Neural cell (in vitro differentiated cells): ENCODE data around the gene BMP4. TPM values are rescaled to one million over a fixed set of nuclear protein-coding genes. Genes with fewer than 3 reads are reported as not detected.

Experiments
- H2AFZ ChIP-seq: fragments of 200-600, 300-800 bp; sonication (generic), shearing (Covaris generic); 2 replicates; pipeline ENCODE4 v1.6.0; 2014; ENCODE audit warnings: low read depth, mild to moderate bottlenecking, antibody characterized with exemption, low read length, moderate library complexity
- H3F3A ChIP-seq: fragments of 200-600 bp; shearing (Covaris generic); 2 replicates; pipeline ENCODE4 v1.6.1; 2016; ENCODE audit warnings: mild to moderate bottlenecking, moderate library complexity, mixed read lengths, antibody characterized with exemption, low read length; ENCODE audit not compliant: insufficient read depth, poor library complexity, severe bottlenecking
- H3K27ac ChIP-seq: fragments of 200-600, 300-800 bp; sonication (generic), shearing (Covaris generic); 2 replicates; pipeline ENCODE4 v1.5.1; 2014; ENCODE audit warnings: mild to moderate bottlenecking, low read length, moderate library complexity
- H3K27me3 ChIP-seq: fragments of 300-800, 200-600 bp; sonication (generic), shearing (Covaris generic); 2 replicates; pipeline ENCODE4 v1.6.0; 2014; ENCODE audit warnings: mild to moderate bottlenecking, low read depth, low read length, moderate library complexity; ENCODE audit not compliant: insufficient read depth
- H3K36me3 ChIP-seq: fragments of 300-800, 200-600 bp; sonication (generic), shearing (Covaris generic); 2 replicates; pipeline ENCODE4 v1.5.1; 2014; ENCODE audit warnings: mild to moderate bottlenecking, antibody characterized with exemption, low read length, moderate library complexity; ENCODE audit not compliant: insufficient read depth
- H3K4me2 ChIP-seq: fragments of 300-800, 200-600 bp; sonication (generic), shearing (Covaris generic); 2 replicates; pipeline ENCODE4 v1.6.0; 2014; ENCODE audit warnings: mild to moderate bottlenecking, low read length
- H3K4me3 ChIP-seq: fragments of 300-800, 200-600 bp; sonication (generic), shearing (Covaris generic); 2 replicates; pipeline ENCODE4 v1.5.1; 2014; ENCODE audit warnings: mild to moderate bottlenecking, low read length, moderate library complexity
- H3K79me2 ChIP-seq: fragments of 200-600 bp; shearing (Covaris generic); replicated peaks from 2 replicates; pipeline ENCODE4 v1.6.0; 2014; ENCODE audit warnings: mild to moderate bottlenecking, low read length, moderate library complexity; ENCODE audit not compliant: insufficient read depth
- H3K9ac ChIP-seq: fragments of 300-800, 200-600 bp; sonication (generic), shearing (Covaris generic); 2 replicates; pipeline ENCODE4 v1.6.1; 2016; ENCODE audit warnings: mild to moderate bottlenecking, low read length, mixed read lengths
- H3K9me2 ChIP-seq: fragments of 200-600 bp; shearing (Covaris generic); 2 replicates; pipeline ENCODE4 v1.6.1; 2016; ENCODE audit warnings: mild to moderate bottlenecking, low read length, mixed read lengths; ENCODE audit not compliant: insufficient read depth
- H3K9me3 ChIP-seq: fragments of 200-600, 300-800 bp; sonication (generic), shearing (Covaris generic); 2 replicates; pipeline ENCODE4 v1.6.1; 2016; ENCODE audit warnings: mild to moderate bottlenecking, mixed run types, low read length, moderate library complexity, mixed read lengths
- H4K20me1 ChIP-seq: fragments of 200-600 bp; shearing (Covaris generic); 2 replicates; pipeline ENCODE4 v1.6.1; 2016; ENCODE audit warnings: mild to moderate bottlenecking, mixed run types; ENCODE audit not compliant: insufficient read depth
- EP300 ChIP-seq: fragments of 450-650 bp; conservative IDR thresholded peaks from 2 replicates; pipeline ENCODE4 v1.6.1; 2014; ENCODE audit warnings: antibody characterized with exemption, mild to moderate bottlenecking, moderate library complexity; ENCODE audit not compliant: poor library complexity, severe bottlenecking
- EZH2 ChIP-seq: fragments of 200-600, 300-800 bp; shearing (Covaris generic), sonication (generic); IDR thresholded peaks from 2 replicates; pipeline ENCODE4 v1.6.1; 2014; ENCODE audit warnings: antibody characterized with exemption, low read length, borderline replicate concordance, mild to moderate bottlenecking; ENCODE audit not compliant: insufficient read depth, poor library complexity, severe bottlenecking
- MXI1 ChIP-seq: fragments of 450-650 bp; conservative IDR thresholded peaks from 2 replicates; pipeline ENCODE4 v1.6.1; 2014; ENCODE audit warnings: antibody characterized with exemption, mild to moderate bottlenecking; ENCODE audit not compliant: poor library complexity, severe bottlenecking
- POLR2AphosphoS5 ChIP-seq: IDR thresholded peaks from 2 replicates; pipeline ENCODE4 v1.6.1; 2012
- RAD21 ChIP-seq: fragments of 450-650 bp; conservative IDR thresholded peaks from 2 replicates; pipeline ENCODE4 v1.6.1; 2014; ENCODE audit warnings: antibody characterized with exemption, mild to moderate bottlenecking, moderate library complexity
- SMC3 ChIP-seq: fragments of 450-650 bp; conservative IDR thresholded peaks from 2 replicates; pipeline ENCODE4 v1.6.1; 2014; ENCODE audit warnings: antibody characterized with exemption, mild to moderate bottlenecking, moderate library complexity; ENCODE audit not compliant: poor library complexity
- TAF1 ChIP-seq: IDR thresholded peaks from 2 replicates; pipeline ENCODE4 v1.6.1; 2012; ENCODE audit warnings: low read depth
- polyA plus RNA-seq: library from polyadenylated mRNA; depleted of rRNA; stranded (reverse); fragments of >200 nt; gene quantifications from 2 replicates; pipeline ENCODE4 v1.2.3, GENCODE V29; 2014
- TF ChIP-seq, protein P1 (sequence below): IDR thresholded peaks from 2 replicates; pipeline ENCODE4 v1.6.1; 2012; ENCODE audit warnings: borderline replicate concordance
- TF ChIP-seq, protein P2 (sequence below): fragments of 450-650 bp; IDR thresholded peaks from 2 replicates; pipeline ENCODE4 v1.5.1; 2014; ENCODE audit warnings: antibody characterized with exemption, mild to moderate bottlenecking, moderate library complexity; ENCODE audit not compliant: poor library complexity, severe bottlenecking

BMP4 gene
- polyA plus RNA-seq, 1 donor from 2014 or later: 2.5 TPM

DNA sequence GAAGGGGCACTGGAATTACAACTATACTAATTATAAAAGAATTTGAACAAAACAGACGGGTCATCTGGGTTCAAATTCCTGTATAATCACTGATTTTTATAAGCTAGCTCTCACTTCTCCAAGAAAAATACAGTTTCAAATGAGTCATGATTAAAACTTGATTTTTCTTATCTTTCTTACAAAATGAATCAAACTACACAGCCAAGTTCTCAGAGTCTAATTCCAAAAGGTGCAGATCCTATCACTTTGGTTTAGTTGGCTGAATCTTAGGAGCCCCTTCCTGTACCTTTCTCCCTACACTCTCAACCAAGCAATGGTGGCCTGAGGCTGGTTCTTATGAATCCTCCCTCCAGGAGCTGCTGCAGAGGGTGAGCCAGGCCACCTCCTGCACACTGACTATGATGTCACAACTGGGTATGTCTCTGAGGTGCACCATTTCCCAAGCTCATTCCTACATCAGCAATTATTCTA lies 43.8 kb upstream of the BMP4 start:
- Histone ChIP-seq H3K4me3 (no peak overlapping the region), H3K36me3 (no peaks in the 10 kb centered on the region), H3K9me2 (no peaks in the 10 kb centered on the region), H3K27me3 (no peaks in the 10 kb centered on the region), H3K27ac (no peak overlapping the region), H3K9ac (no peak overlapping the region), H3K9me3 (no peaks in the 10 kb centered on the region), H2AFZ (no peak overlapping the region), H4K20me1 (no peaks in the 10 kb centered on the region), H3K4me2 (no peak overlapping the region), H3F3A (no peaks in the 10 kb centered on the region), H3K79me2 (no peaks in the 10 kb centered on the region)
- TF ChIP-seq RAD21 (no peak), TAF1 (no peak), POLR2AphosphoS5 (no peak), EP300 (no peak), EZH2 (no peak), SMC3 (no peak), MXI1 (no peak)
- TF ChIP-seq, protein P1, sequence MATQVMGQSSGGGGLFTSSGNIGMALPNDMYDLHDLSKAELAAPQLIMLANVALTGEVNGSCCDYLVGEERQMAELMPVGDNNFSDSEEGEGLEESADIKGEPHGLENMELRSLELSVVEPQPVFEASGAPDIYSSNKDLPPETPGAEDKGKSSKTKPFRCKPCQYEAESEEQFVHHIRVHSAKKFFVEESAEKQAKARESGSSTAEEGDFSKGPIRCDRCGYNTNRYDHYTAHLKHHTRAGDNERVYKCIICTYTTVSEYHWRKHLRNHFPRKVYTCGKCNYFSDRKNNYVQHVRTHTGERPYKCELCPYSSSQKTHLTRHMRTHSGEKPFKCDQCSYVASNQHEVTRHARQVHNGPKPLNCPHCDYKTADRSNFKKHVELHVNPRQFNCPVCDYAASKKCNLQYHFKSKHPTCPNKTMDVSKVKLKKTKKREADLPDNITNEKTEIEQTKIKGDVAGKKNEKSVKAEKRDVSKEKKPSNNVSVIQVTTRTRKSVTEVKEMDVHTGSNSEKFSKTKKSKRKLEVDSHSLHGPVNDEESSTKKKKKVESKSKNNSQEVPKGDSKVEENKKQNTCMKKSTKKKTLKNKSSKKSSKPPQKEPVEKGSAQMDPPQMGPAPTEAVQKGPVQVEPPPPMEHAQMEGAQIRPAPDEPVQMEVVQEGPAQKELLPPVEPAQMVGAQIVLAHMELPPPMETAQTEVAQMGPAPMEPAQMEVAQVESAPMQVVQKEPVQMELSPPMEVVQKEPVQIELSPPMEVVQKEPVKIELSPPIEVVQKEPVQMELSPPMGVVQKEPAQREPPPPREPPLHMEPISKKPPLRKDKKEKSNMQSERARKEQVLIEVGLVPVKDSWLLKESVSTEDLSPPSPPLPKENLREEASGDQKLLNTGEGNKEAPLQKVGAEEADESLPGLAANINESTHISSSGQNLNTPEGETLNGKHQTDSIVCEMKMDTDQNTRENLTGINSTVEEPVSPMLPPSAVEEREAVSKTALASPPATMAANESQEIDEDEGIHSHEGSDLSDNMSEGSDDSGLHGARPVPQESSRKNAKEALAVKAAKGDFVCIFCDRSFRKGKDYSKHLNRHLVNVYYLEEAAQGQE: no peak
- TF ChIP-seq, protein P2, sequence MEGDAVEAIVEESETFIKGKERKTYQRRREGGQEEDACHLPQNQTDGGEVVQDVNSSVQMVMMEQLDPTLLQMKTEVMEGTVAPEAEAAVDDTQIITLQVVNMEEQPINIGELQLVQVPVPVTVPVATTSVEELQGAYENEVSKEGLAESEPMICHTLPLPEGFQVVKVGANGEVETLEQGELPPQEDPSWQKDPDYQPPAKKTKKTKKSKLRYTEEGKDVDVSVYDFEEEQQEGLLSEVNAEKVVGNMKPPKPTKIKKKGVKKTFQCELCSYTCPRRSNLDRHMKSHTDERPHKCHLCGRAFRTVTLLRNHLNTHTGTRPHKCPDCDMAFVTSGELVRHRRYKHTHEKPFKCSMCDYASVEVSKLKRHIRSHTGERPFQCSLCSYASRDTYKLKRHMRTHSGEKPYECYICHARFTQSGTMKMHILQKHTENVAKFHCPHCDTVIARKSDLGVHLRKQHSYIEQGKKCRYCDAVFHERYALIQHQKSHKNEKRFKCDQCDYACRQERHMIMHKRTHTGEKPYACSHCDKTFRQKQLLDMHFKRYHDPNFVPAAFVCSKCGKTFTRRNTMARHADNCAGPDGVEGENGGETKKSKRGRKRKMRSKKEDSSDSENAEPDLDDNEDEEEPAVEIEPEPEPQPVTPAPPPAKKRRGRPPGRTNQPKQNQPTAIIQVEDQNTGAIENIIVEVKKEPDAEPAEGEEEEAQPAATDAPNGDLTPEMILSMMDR: no peak

DNA sequence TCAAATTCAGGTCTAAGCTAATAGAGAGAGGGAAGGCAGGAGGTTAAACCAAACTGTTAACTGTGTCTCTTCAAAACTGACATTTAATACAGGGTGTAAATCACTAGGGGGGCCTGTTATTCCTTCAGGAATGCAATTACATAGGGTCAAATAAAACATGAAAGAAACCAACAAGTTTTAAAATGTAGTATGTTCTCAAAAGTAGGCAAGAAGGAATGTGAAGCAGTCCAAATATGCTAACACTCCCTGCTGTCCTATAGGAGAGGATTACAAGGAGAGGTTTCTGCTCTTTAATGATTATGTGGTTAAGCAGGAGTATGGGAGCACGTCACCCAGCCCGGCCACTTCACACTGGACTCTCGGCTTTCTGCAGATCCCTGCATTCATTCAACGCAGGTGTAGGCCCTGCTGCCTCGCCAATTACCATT lies 42.5 kb upstream of the BMP4 start:
- no peak overlapping the region for H3K4me2 ChIP-seq
- no peaks in the 10 kb centered on the region for H3K27me3 ChIP-seq
- no peak overlapping the region for H3K27ac ChIP-seq
- H3K79me2 ChIP-seq: no peaks in the 10 kb centered on the region
- no peak overlapping the region for H3K4me3 ChIP-seq
- H3K9ac ChIP-seq: no peak overlapping the region
- H3K9me2 ChIP-seq: no peaks in the 10 kb centered on the region
- no peaks in the 10 kb centered on the region for H3K36me3 ChIP-seq
- no peaks in the 10 kb centered on the region for H3K9me3 ChIP-seq
- H2AFZ ChIP-seq: no peak overlapping the region
- TF ChIP-seq SMC3 (no peak), MXI1 (no peak), TAF1 (no peak), RAD21 (no peak), EP300 (no peak), POLR2AphosphoS5 (no peak), EZH2 (no peak)
- TF ChIP-seq, protein P1: no peak
- TF ChIP-seq, protein P2: no peak
- no peaks in the 10 kb centered on the region for H4K20me1 ChIP-seq
- H3F3A ChIP-seq: no peaks in the 10 kb centered on the region
